ENCODE results near the gene CSTPP1. TPM values are rescaled to one million over a fixed set of nuclear protein-coding genes. Genes with fewer than 3 reads are reported as not detected.

The CSTPP1 gene
- total and polyA plus RNA-seq, 2 donors (not counting 1 experiment from before 2014, with no cell fraction given): 11.5 to 29.0 TPM

- 92% methylated on average over 6 of the region's 6 CpGs for WGBS (ENCODE audit: insufficient coverage)
- DNase-seq (no peak), ATAC-seq (ENCODE audit: low read depth) (no peak)
- H3K9ac ChIP-seq (ENCODE audit: low read length): no peak overlapping the region
- no peaks in the 10 kb centered on the region for H3K36me3 ChIP-seq (replicated peaks in 1 of 2; ENCODE audit: control extremely low read depth in 1 of 2, control insufficient read depth in 1 of 2, extremely low read depth in 1 of 2, insufficient read depth in 2 of 2, low read length in 1 of 2)
- Mint-ChIP-seq H3K4me1 (no peaks in the 10 kb centered on the region), H3K4me3 (no peak overlapping the region), H3K27me3 (peaks cover 16% of the 10 kb centered on the region), H3K9me3 (ENCODE audit: insufficient read depth) (no peaks in the 10 kb centered on the region), H3K27ac (no peak overlapping the region)
- intact Hi-C loops (cut with micrococcal nuclease): no loop called here
- no peak overlapping the region for H2AFZ ChIP-seq (ENCODE audit: insufficient read depth, low read depth, low read length, poor library complexity, severe bottlenecking)
- CTCF ChIA-PET: no interaction called here
- no peak overlapping the region for H3K4me3 ChIP-seq (ENCODE audit: control extremely low read depth in 1 of 5, extremely low read depth in 1 of 5, insufficient read depth in 1 of 5, low read depth in 2 of 5, low read length in 4 of 5)
- POLR2A ChIA-PET: interaction anchor here (0.6 kb wide), 1 partner anchor 1364 kb away, joined by 5 read pairs; no protein-coding TSS in a partner anchor
- no peak overlapping the region for H3K27ac ChIP-seq (ENCODE audit: low read length in 2 of 2)
- peaks cover 0 to 2% (median 0%) of the 10 kb centered on the region in 4 experiments for H3K27me3 ChIP-seq (replicated peaks in 1 of 4; ENCODE audit: control extremely low read depth in 1 of 4, control insufficient read depth in 3 of 4, insufficient read depth in 4 of 4, low read length in 3 of 4)
- H3K79me2 ChIP-seq (ENCODE audit: control insufficient read depth, insufficient read depth, low read length): no peaks in the 10 kb centered on the region
- no peak for TF ChIP-seq EZH2 (IDR thresholded peaks at IDR 0.05; ENCODE audit: borderline replicate concordance, insufficient read depth, low read depth, low read length, poor library complexity, severe bottlenecking)
- no peak for TF ChIP-seq CTCF (IDR thresholded peaks at IDR 0.05)
- no peaks in the 10 kb centered on the region for H3K4me1 ChIP-seq (ENCODE audit: control insufficient read depth in 2 of 2, insufficient read depth in 2 of 2, low read length in 2 of 2)
- H3K4me2 ChIP-seq (replicated peaks; ENCODE audit: low read depth, low read length, poor library complexity, severe bottlenecking): no peak overlapping the region
- no peaks in the 10 kb centered on the region for H3K9me3 ChIP-seq (ENCODE audit: control extremely low read depth in 1 of 3, control insufficient read depth in 2 of 3, insufficient read depth in 1 of 3, low read length in 2 of 3)
- no peaks in the 10 kb centered on the region for H4K20me1 ChIP-seq (ENCODE audit: control insufficient read depth, insufficient read depth, low read length, poor library complexity, severe bottlenecking)
Measured at GRCh38 chr11:46902694-46903093, 33.9 kb upstream of the CSTPP1 start.

- Histone ChIP-seq H3K4me2 (replicated peaks; ENCODE audit: low read depth, low read length, poor library complexity, severe bottlenecking) (no peak overlapping the region), H3K27me3 (replicated peaks in 1 of 4; ENCODE audit: control extremely low read depth in 1 of 4, control insufficient read depth in 3 of 4, insufficient read depth in 4 of 4, low read length in 3 of 4) (peaks cover 0 to 2% (median 0%) of the 10 kb centered on the region in 4 experiments), H3K9ac (ENCODE audit: low read length) (no peak overlapping the region), H3K9me3 (ENCODE audit: control extremely low read depth in 1 of 3, control insufficient read depth in 2 of 3, insufficient read depth in 1 of 3, low read length in 2 of 3) (no peaks in the 10 kb centered on the region), H3K27ac (ENCODE audit: low read length in 2 of 2) (no peak overlapping the region), H3K36me3 (replicated peaks in 1 of 2; ENCODE audit: control extremely low read depth in 1 of 2, control insufficient read depth in 1 of 2, extremely low read depth in 1 of 2, insufficient read depth in 2 of 2, low read length in 1 of 2) (no peaks in the 10 kb centered on the region), H2AFZ (ENCODE audit: insufficient read depth, low read depth, low read length, poor library complexity, severe bottlenecking) (no peak overlapping the region), H3K4me3 (ENCODE audit: control extremely low read depth in 1 of 5, extremely low read depth in 1 of 5, insufficient read depth in 1 of 5, low read depth in 2 of 5, low read length in 4 of 5) (no peak overlapping the region), H3K4me1 (ENCODE audit: control insufficient read depth in 2 of 2, insufficient read depth in 2 of 2, low read length in 2 of 2) (no peaks in the 10 kb centered on the region), H4K20me1 (ENCODE audit: control insufficient read depth, insufficient read depth, low read length, poor library complexity, severe bottlenecking) (no peaks in the 10 kb centered on the region), H3K79me2 (ENCODE audit: control insufficient read depth, insufficient read depth, low read length) (no peaks in the 10 kb centered on the region)
- intact Hi-C loops (cut with micrococcal nuclease): no loop called here
- WGBS (ENCODE audit: insufficient coverage): 77% methylated on average over 8 of the region's 10 CpGs
- POLR2A ChIA-PET: no interaction called here
- Mint-ChIP-seq H3K9me3 (ENCODE audit: insufficient read depth) (no peaks in the 10 kb centered on the region), H3K27me3 (peaks cover 16% of the 10 kb centered on the region), H3K4me1 (no peaks in the 10 kb centered on the region), H3K27ac (no peak overlapping the region), H3K4me3 (no peak overlapping the region)
- CTCF ChIA-PET: interaction anchor here (1.3 kb wide), 1 partner anchor 18 kb away, joined by 3 read pairs; no protein-coding TSS in a partner anchor
- DNase-seq (no peak), ATAC-seq (ENCODE audit: low read depth) (no peak)
- TF ChIP-seq EZH2 (IDR thresholded peaks at IDR 0.05; ENCODE audit: borderline replicate concordance, insufficient read depth, low read depth, low read length, poor library complexity, severe bottlenecking) (no peak), CTCF (IDR thresholded peaks at IDR 0.05) (no peak)
Measured at GRCh38 chr11:46903846-46904245, 32.7 kb upstream of the CSTPP1 start.
